OCI-M2 (cell line): ENCODE measurements around the gene CPEB3.

Experiments
- DNase-seq: peaks from one replicate; lab custom pipeline; 2025; ENCODE audit not compliant: unreplicated experiment; lab: John Stamatoyannopoulos, UW

The CPEB3 gene

GRCh38 chr10:92108747-92109146, 182.1 kb downstream of the CPEB3 start:
- no peak for DNase-seq

- no peak for DNase-seq
Measured at GRCh38 chr10:92108120-92108519, 182.8 kb downstream of the CPEB3 start.

- DNase-seq: no peak
Measured at GRCh38 chr10:92103376-92104090, 187.3 kb downstream of the CPEB3 start.

- DNase-seq: no peak
Measured at GRCh38 chr10:92102601-92103213, 188.2 kb downstream of the CPEB3 start.

GRCh38 chr10:92094960-92095359, 195.9 kb downstream of the CPEB3 start:
- DNase-seq: no peak

GRCh38 chr10:92091965-92092364, 198.9 kb downstream of the CPEB3 start:
- no peak for DNase-seq

GRCh38 chr10:92087750-92088395, 203.0 kb downstream of the CPEB3 start:
- DNase-seq: no peak

- DNase-seq: no peak
Measured at GRCh38 chr10:92082583-92083280, 208.1 kb downstream of the CPEB3 start.

GRCh38 chr10:92081641-92082040, 209.2 kb downstream of the CPEB3 start:
- DNase-seq: no peak

GRCh38 chr10:92080244-92080643, 210.6 kb downstream of the CPEB3 start:
- DNase-seq: no peak

GRCh38 chr10:92079003-92079402, 211.9 kb downstream of the CPEB3 start:
- no peak for DNase-seq

GRCh38 chr10:92076722-92077121, 214.2 kb downstream of the CPEB3 start:
- DNase-seq: no peak

- no peak for DNase-seq
Measured at GRCh38 chr10:92075829-92076228, 215.0 kb downstream of the CPEB3 start.

GRCh38 chr10:92074126-92074887, 216.6 kb downstream of the CPEB3 start:
- DNase-seq: no peak

- DNase-seq: no peak
Measured at GRCh38 chr10:92068900-92069299, 222.0 kb downstream of the CPEB3 start.

GRCh38 chr10:92066386-92066785, 224.5 kb downstream of the CPEB3 start:
- DNase-seq: no peak

- no peak for DNase-seq
Measured at GRCh38 chr10:92064506-92064905, 226.4 kb downstream of the CPEB3 start.

GRCh38 chr10:92062273-92062672, 228.6 kb downstream of the CPEB3 start:
- no peak for DNase-seq

- DNase-seq: no peak
Measured at GRCh38 chr10:92054807-92055206, 236.1 kb downstream of the CPEB3 start.

- DNase-seq: no peak
Measured at GRCh38 chr10:92052741-92053140, 238.1 kb downstream of the CPEB3 start.

- DNase-seq: no peak
Measured at GRCh38 chr10:92052088-92052487, 238.8 kb downstream of the CPEB3 start.
